Adipocyte (in vitro differentiated cells): ENCODE measurements around the gene HS6ST2.

Experiments used
- DNase-seq: peaks from one replicate; pipeline ENCODE4 v3.0.0-alpha.2; 2015; ENCODE audit warnings: low read depth
- H3K27me3 ChIP-seq: replicated peaks from 2 replicates; pipeline ENCODE4 v1.7.0; 2013; ENCODE audit warnings: mild to moderate bottlenecking, low read length, moderate library complexity; ENCODE audit not compliant: control insufficient read depth, insufficient read depth
- H3K36me3 ChIP-seq: 2 replicates; pipeline ENCODE4 v1.7.0; 2013; ENCODE audit warnings: low read length, mild to moderate bottlenecking, moderate library complexity; ENCODE audit not compliant: control insufficient read depth, insufficient read depth, severe bottlenecking
- H3K4me1 ChIP-seq: 2 replicates; pipeline ENCODE4 v1.7.0; 2013; ENCODE audit warnings: mild to moderate bottlenecking, low read length, moderate library complexity; ENCODE audit not compliant: control insufficient read depth, insufficient read depth
- H3K4me3 ChIP-seq: 2 replicates; pipeline ENCODE4 v1.7.0; 2013; ENCODE audit warnings: mild to moderate bottlenecking, low read length, moderate library complexity
- H3K9ac ChIP-seq: 2 replicates; pipeline ENCODE4 v1.7.0; 2013; ENCODE audit warnings: mild to moderate bottlenecking, low read length, moderate library complexity
- H3K9me3 ChIP-seq: 2 replicates; pipeline ENCODE4 v1.7.0; 2013; ENCODE audit warnings: mild to moderate bottlenecking, low read length, moderate library complexity; ENCODE audit not compliant: control insufficient read depth

HS6ST2 gene

GRCh38 chrX:132613801-132614200, 344.6 kb downstream of the HS6ST2 start:
- Histone ChIP-seq H3K27me3 (peaks cover 10% of the 10 kb centered on the region), H3K4me1 (no peaks in the 10 kb centered on the region), H3K9me3 (no peaks in the 10 kb centered on the region), H3K9ac (no peak overlapping the region), H3K36me3 (no peaks in the 10 kb centered on the region), H3K4me3 (no peak overlapping the region)
- no peak for DNase-seq

- Histone ChIP-seq H3K36me3 (no peaks in the 10 kb centered on the region), H3K9ac (no peak overlapping the region), H3K9me3 (no peaks in the 10 kb centered on the region), H3K27me3 (peaks cover 4% of the 10 kb centered on the region), H3K4me1 (no peaks in the 10 kb centered on the region), H3K4me3 (no peak overlapping the region)
- peak; percentile 62 for DNase-seq
These were observed 345.4 kb downstream of the HS6ST2 start for GRCh38 chrX:132612821-132613564.

- no peaks in the 10 kb centered on the region for H3K36me3 ChIP-seq
- peaks cover 15% of the 10 kb centered on the region for H3K27me3 ChIP-seq
- H3K4me3 ChIP-seq = no peak overlapping the region
- DNase-seq = no peak
- no peak overlapping the region for H3K9ac ChIP-seq
- H3K9me3 ChIP-seq = no peaks in the 10 kb centered on the region
- H3K4me1 ChIP-seq = peaks cover 4% of the 10 kb centered on the region
These were observed 347.9 kb downstream of the HS6ST2 start for GRCh38 chrX:132610536-132610935.

- H3K4me1 ChIP-seq = peaks cover 4% of the 10 kb centered on the region
- no peaks in the 10 kb centered on the region for H3K9me3 ChIP-seq
- peaks cover 19% of the 10 kb centered on the region for H3K27me3 ChIP-seq
- DNase-seq = no peak
- no peak overlapping the region for H3K9ac ChIP-seq
- no peaks in the 10 kb centered on the region for H3K36me3 ChIP-seq
- H3K4me3 ChIP-seq = no peak overlapping the region
These were observed 349.0 kb downstream of the HS6ST2 start for GRCh38 chrX:132609362-132609848.

- H3K9ac ChIP-seq = no peak overlapping the region
- peaks cover 35% of the 10 kb centered on the region for H3K27me3 ChIP-seq
- H3K4me3 ChIP-seq = no peak overlapping the region
- H3K9me3 ChIP-seq = no peaks in the 10 kb centered on the region
- peaks cover 4% of the 10 kb centered on the region for H3K4me1 ChIP-seq
- no peak for DNase-seq
- H3K36me3 ChIP-seq = no peaks in the 10 kb centered on the region
These were observed 354.6 kb downstream of the HS6ST2 start for GRCh38 chrX:132603700-132604286.

GRCh38 chrX:132602701-132603100, 355.7 kb downstream of the HS6ST2 start:
- Histone ChIP-seq H3K4me3 (no peak overlapping the region), H3K9ac (no peak overlapping the region), H3K9me3 (no peaks in the 10 kb centered on the region), H3K4me1 (peaks cover 4% of the 10 kb centered on the region), H3K36me3 (no peaks in the 10 kb centered on the region), H3K27me3 (peaks cover 35% of the 10 kb centered on the region)
- no peak for DNase-seq

- Histone ChIP-seq H3K4me1 (peaks cover 7% of the 10 kb centered on the region), H3K9ac (no peak overlapping the region), H3K27me3 (peaks cover 25% of the 10 kb centered on the region), H3K4me3 (no peak overlapping the region), H3K9me3 (no peaks in the 10 kb centered on the region), H3K36me3 (no peaks in the 10 kb centered on the region)
- DNase-seq = no peak
These were observed 363.4 kb downstream of the HS6ST2 start for GRCh38 chrX:132594999-132595398.

- Histone ChIP-seq H3K4me1 (peaks cover 7% of the 10 kb centered on the region), H3K9ac (no peak overlapping the region), H3K27me3 (peaks cover 30% of the 10 kb centered on the region), H3K9me3 (no peaks in the 10 kb centered on the region), H3K36me3 (no peaks in the 10 kb centered on the region), H3K4me3 (no peak overlapping the region)
- DNase-seq = no peak
These were observed 364.3 kb downstream of the HS6ST2 start for GRCh38 chrX:132594129-132594528.

- Histone ChIP-seq H3K36me3 (no peaks in the 10 kb centered on the region), H3K27me3 (peaks cover 33% of the 10 kb centered on the region), H3K4me1 (peaks cover 7% of the 10 kb centered on the region), H3K9ac (no peak overlapping the region), H3K4me3 (no peak overlapping the region), H3K9me3 (no peaks in the 10 kb centered on the region)
- peak; percentile 51 for DNase-seq
These were observed 365.5 kb downstream of the HS6ST2 start for GRCh38 chrX:132592880-132593279.

- DNase-seq = no peak
- no peaks in the 10 kb centered on the region for H3K36me3 ChIP-seq
- H3K4me3 ChIP-seq = no peak overlapping the region
- no peak overlapping the region for H3K9ac ChIP-seq
- peaks cover 28% of the 10 kb centered on the region for H3K27me3 ChIP-seq
- peaks cover 6% of the 10 kb centered on the region for H3K4me1 ChIP-seq
- H3K9me3 ChIP-seq = no peaks in the 10 kb centered on the region
These were observed 366.6 kb downstream of the HS6ST2 start for GRCh38 chrX:132591719-132592275.

GRCh38 chrX:132590350-132591026, 367.9 kb downstream of the HS6ST2 start:
- no peak overlapping the region for H3K9ac ChIP-seq
- H3K36me3 ChIP-seq = no peaks in the 10 kb centered on the region
- H3K4me1 ChIP-seq = peaks cover 3% of the 10 kb centered on the region
- H3K9me3 ChIP-seq = peaks cover 4% of the 10 kb centered on the region
- no peak for DNase-seq
- no peak overlapping the region for H3K4me3 ChIP-seq
- H3K27me3 ChIP-seq = peaks cover 28% of the 10 kb centered on the region
